ENCODE data around the gene NT5DC4. TPM values are rescaled to one million over a fixed set of nuclear protein-coding genes. Genes with fewer than 3 reads are reported as not detected.

The NT5DC4 gene
- total RNA-seq, 2 donors from 2014 or later = not detected

DNA sequence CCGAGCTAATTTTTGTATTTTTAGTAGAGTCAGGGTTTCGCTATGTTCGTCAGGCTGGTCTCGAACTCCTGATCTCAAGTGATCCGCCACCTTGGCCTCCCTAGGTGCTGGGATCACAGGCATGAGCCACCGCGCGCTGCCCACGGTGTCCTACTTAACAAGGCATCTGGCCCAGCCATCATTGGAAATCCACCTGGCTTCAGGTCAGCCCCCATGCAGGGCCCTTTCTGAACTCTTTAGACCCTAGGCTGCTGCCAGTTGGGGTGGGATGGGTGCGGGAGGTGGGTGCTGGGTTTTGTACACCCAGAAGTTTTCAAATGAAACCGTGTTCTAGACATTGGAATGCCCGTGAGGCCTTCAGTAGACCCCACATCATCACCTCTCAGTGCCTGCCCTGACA, 26.6 kb upstream of the NT5DC4 start:
- Mint-ChIP-seq H3K4me3 (no peak overlapping the region), H3K36me3 (ENCODE audit: low read depth) (no peaks in the 10 kb centered on the region), H3K4me1 (peaks cover 12% of the 10 kb centered on the region), H3K27ac (no peak overlapping the region), H3K9me3 (no peaks in the 10 kb centered on the region), H3K27me3 (ENCODE audit: insufficient read depth) (no peaks in the 10 kb centered on the region)
- 93 to 95% methylated on average over 6 to 12 of the region's 12 CpGs for WGBS, 2 experiments (ENCODE audit: insufficient coverage in 1 of 2, insufficient read length in 1 of 2)
- TF ChIP-seq, protein P1, sequence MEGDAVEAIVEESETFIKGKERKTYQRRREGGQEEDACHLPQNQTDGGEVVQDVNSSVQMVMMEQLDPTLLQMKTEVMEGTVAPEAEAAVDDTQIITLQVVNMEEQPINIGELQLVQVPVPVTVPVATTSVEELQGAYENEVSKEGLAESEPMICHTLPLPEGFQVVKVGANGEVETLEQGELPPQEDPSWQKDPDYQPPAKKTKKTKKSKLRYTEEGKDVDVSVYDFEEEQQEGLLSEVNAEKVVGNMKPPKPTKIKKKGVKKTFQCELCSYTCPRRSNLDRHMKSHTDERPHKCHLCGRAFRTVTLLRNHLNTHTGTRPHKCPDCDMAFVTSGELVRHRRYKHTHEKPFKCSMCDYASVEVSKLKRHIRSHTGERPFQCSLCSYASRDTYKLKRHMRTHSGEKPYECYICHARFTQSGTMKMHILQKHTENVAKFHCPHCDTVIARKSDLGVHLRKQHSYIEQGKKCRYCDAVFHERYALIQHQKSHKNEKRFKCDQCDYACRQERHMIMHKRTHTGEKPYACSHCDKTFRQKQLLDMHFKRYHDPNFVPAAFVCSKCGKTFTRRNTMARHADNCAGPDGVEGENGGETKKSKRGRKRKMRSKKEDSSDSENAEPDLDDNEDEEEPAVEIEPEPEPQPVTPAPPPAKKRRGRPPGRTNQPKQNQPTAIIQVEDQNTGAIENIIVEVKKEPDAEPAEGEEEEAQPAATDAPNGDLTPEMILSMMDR (conservative IDR thresholded peaks at IDR 0.05) = no peak
- Histone ChIP-seq H3K27me3 (ENCODE audit: control insufficient read depth, insufficient read depth, low read length, poor library complexity, severe bottlenecking) (no peaks in the 10 kb centered on the region), H3K9me3 (ENCODE audit: control insufficient read depth, low read length) (no peaks in the 10 kb centered on the region), H3K4me1 (ENCODE audit: control insufficient read depth, insufficient read depth, low read length) (no peaks in the 10 kb centered on the region), H3K27ac (ENCODE audit: low read depth, low read length) (no peak overlapping the region), H3K9ac (ENCODE audit: extremely low read depth, low read length, poor library complexity, severe bottlenecking) (no peak overlapping the region), H3K4me3 (ENCODE audit: low read length) (no peak overlapping the region), H3K36me3 (ENCODE audit: control insufficient read depth, insufficient read depth, low read length) (no peaks in the 10 kb centered on the region)
- no peak for DNase-seq

DNA sequence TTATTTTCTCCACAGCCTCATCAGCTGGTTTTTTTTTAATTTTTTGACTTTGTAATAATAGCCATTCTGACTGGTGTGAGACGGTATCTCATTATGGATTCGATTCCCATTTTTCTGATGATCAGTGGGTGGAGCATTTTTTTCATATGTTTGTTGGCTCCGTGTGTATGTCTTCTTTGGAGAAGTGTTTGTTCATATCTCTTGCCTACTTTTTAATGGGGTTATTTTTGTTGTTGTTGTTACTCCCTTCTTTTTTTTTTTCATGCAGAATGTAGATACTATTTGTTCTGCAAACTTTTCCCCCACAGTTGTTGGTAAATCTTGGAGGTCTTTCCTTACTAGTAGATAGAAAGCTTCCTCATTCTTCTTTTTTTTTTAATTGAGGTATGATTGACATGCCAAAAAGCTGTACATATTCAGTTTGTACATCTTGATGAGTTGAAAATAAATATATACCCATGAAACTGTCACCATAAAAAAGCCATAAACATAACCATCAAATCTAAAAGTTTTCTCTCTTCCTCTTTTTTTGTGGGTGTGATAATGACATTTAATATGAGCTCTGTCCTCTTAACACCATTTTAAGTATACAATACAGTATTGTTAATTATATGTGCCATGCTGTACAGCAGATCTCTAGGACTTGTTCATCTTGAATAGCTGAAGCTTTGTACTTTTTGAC, 21.8 kb upstream of the NT5DC4 start:
- Mint-ChIP-seq H3K27me3 (ENCODE audit: insufficient read depth) (peaks cover 1% of the 10 kb centered on the region), H3K27ac (no peak overlapping the region), H3K4me1 (no peaks in the 10 kb centered on the region), H3K9me3 (no peaks in the 10 kb centered on the region), H3K4me3 (no peak overlapping the region), H3K36me3 (ENCODE audit: low read depth) (no peaks in the 10 kb centered on the region)
- H3K9ac ChIP-seq (ENCODE audit: extremely low read depth, low read length, poor library complexity, severe bottlenecking) = no peak overlapping the region
- DNase-seq = no peak
- no peak overlapping the region for H3K27ac ChIP-seq (ENCODE audit: low read depth, low read length)
- H3K4me1 ChIP-seq (ENCODE audit: control insufficient read depth, insufficient read depth, low read length) = no peaks in the 10 kb centered on the region
- H3K27me3 ChIP-seq (ENCODE audit: control insufficient read depth, insufficient read depth, low read length, poor library complexity, severe bottlenecking) = no peaks in the 10 kb centered on the region
- 88 to 100% methylated on average over 2 to 3 of the region's 3 CpGs for WGBS, 2 experiments (ENCODE audit: insufficient coverage in 1 of 2, insufficient read length in 1 of 2)
- H3K9me3 ChIP-seq (ENCODE audit: control insufficient read depth, low read length) = no peaks in the 10 kb centered on the region
- H3K4me3 ChIP-seq (ENCODE audit: low read length) = no peak overlapping the region
- no peaks in the 10 kb centered on the region for H3K36me3 ChIP-seq (ENCODE audit: control insufficient read depth, insufficient read depth, low read length)
- TF ChIP-seq, protein P1 (conservative IDR thresholded peaks at IDR 0.05) = no peak

DNA sequence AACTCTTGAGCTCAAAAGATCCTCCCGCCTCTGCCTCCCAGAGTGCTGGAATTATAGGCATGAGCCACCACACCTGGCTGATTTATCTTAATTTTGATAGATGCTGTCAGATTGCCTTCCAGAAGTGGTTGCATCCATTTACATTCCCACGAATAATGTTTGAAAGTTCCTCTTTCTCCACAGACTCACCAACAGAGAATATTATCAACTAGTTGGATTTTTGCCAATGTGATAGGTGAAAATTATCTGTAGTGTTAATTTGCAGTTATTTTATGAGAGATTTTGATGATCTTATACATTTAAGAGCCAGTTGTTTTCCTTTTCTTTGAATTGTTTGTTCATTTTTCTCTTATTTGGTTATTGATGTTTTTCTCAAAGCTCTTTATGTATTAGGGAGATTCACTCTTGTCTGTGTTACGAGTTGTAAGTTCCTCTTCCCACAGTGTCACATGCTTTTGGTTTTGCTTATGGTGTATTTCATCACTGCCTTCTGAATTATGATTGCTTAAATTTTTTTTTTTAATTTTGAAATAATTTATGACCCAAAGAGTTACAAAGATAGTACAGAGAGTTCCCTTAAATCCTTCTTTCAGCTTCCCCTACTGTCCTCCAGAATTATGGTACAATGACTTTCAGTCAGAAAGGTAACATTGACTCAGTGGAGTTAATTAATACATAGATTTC, 20.7 kb upstream of the NT5DC4 start:
- TF ChIP-seq, protein P1 (conservative IDR thresholded peaks at IDR 0.05) = no peak
- Mint-ChIP-seq H3K36me3 (ENCODE audit: low read depth) (no peaks in the 10 kb centered on the region), H3K9me3 (no peaks in the 10 kb centered on the region), H3K27ac (no peak overlapping the region), H3K4me3 (no peak overlapping the region), H3K27me3 (ENCODE audit: insufficient read depth) (peaks cover 3% of the 10 kb centered on the region), H3K4me1 (no peaks in the 10 kb centered on the region)
- Histone ChIP-seq H3K9ac (ENCODE audit: extremely low read depth, low read length, poor library complexity, severe bottlenecking) (no peak overlapping the region), H3K4me1 (ENCODE audit: control insufficient read depth, insufficient read depth, low read length) (no peaks in the 10 kb centered on the region), H3K9me3 (ENCODE audit: control insufficient read depth, low read length) (no peaks in the 10 kb centered on the region), H3K27ac (ENCODE audit: low read depth, low read length) (no peak overlapping the region), H3K36me3 (ENCODE audit: control insufficient read depth, insufficient read depth, low read length) (no peaks in the 10 kb centered on the region), H3K4me3 (ENCODE audit: low read length) (no peak overlapping the region), H3K27me3 (ENCODE audit: control insufficient read depth, insufficient read depth, low read length, poor library complexity, severe bottlenecking) (no peaks in the 10 kb centered on the region)
- WGBS, 2 experiments (ENCODE audit: insufficient coverage in 1 of 2, insufficient read length in 1 of 2) = 86 to 100% methylated on average over 1 to 3 of the region's 3 CpGs
- no peak for DNase-seq
